ENCODE results near the gene GNG7. TPM values are rescaled to one million over a fixed set of nuclear protein-coding genes. Genes with fewer than 3 reads are reported as not detected.
A peak's percentile ranks its signal among the peaks of the same experiment; 100 is the strongest.

Gene GNG7
- total and polyA plus RNA-seq, 10 of the 15 experiments (the other 5 are each of a cell fraction or from before 2014, with no cell fraction given), result 1.9 to 13.6 (median 6.5) TPM

DNA sequence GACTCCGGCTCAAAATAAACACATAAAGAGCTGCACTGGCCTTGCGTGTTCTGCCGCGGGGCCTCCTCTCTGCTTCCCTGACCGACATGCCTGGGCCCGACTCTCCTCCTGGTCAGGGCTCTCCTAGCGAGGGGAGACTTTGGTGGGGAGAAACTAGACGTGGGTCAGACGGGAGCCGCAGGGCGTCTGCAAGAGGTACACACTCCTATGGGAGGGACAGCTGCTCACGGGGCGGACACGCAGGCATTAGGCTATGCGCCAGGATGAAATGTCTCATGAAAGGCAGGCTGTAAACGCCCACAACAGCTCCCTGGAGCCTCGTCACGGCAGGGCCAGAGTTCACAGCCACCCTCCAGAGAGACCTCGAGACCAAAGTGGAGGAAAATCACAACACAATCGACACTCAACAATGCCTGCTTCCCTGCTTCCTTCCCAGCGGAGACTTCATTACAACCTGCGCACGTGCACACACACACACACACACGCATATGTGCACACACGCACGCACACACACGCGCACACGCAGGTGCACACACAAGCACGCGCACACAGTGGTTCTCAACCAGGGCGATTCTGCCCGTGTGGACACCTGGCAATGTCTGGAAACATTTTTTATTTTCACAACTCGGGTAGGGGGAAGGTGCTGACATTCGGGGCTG lies 31.6 kb upstream of the GNG7 start:
- in situ Hi-C loops (cut with MboI), result no loop called here
- TF ChIP-seq, protein P1, sequence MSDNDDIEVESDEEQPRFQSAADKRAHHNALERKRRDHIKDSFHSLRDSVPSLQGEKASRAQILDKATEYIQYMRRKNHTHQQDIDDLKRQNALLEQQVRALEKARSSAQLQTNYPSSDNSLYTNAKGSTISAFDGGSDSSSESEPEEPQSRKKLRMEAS (IDR thresholded peaks at IDR 0.05; ENCODE audit: low read depth, low read length), result no peak
- TF ChIP-seq TCF3 (IDR thresholded peaks at IDR 0.05; ENCODE audit: borderline replicate concordance, insufficient read depth, low read depth, low read length), result 0 out of 2 replicates have a peak, but pooled peaks have one; percentile 58
- no peak for TF ChIP-seq RAD51 (IDR thresholded peaks at IDR 0.05)
- TF ChIP-seq ATF7 (IDR thresholded peaks at IDR 0.05; ENCODE audit: low read depth), result no peak
- TF ChIP-seq CTCF (IDR thresholded peaks at IDR 0.05 in 2 of 3, conservative IDR thresholded peaks at IDR 0.05 in 1 of 3; ENCODE audit: control insufficient read depth in 2 of 3, extremely low read depth in 1 of 3, insufficient read depth in 1 of 3, low read depth in 3 of 3, low read length in 3 of 3), result no peak
- no peak for TF ChIP-seq MEF2A (IDR thresholded peaks at IDR 0.05; ENCODE audit: insufficient read depth, low read depth, low read length)
- TF ChIP-seq ZBTB33 (IDR thresholded peaks at IDR 0.05), result no peak
- TF ChIP-seq NR2C2 (IDR thresholded peaks at IDR 0.05; ENCODE audit: borderline replicate concordance, control insufficient read depth, insufficient read length, low read depth), result no peak
- TF ChIP-seq IRF3 (IDR thresholded peaks at IDR 0.05), result no peak
- TF ChIP-seq CREB1 (IDR thresholded peaks at IDR 0.05; ENCODE audit: low read depth), result no peak
- peak; percentile 38 for TF ChIP-seq PBX3 (IDR thresholded peaks at IDR 0.05; ENCODE audit: insufficient replicate concordance, low read depth, low read length)
- no peak for TF ChIP-seq MTA3 (IDR thresholded peaks at IDR 0.05; ENCODE audit: borderline replicate concordance, low read length)
- TF ChIP-seq SMC3 (IDR thresholded peaks at IDR 0.05; ENCODE audit: borderline replicate concordance, low read length), result no peak
- no peak for TF ChIP-seq KAT2A (conservative IDR thresholded peaks at IDR 0.05; ENCODE audit: control insufficient read depth, low read depth, low read length)
- no peak for TF ChIP-seq IKZF2 (IDR thresholded peaks at IDR 0.05)

More for the DNA sequence above, 31.6 kb upstream of the GNG7 start:
- intact Hi-C loops (cut with micrococcal nuclease; ENCODE audit: unreplicated experiment), result no loop called here
- peaks cover 8% of the 10 kb centered on the region; the same call in 2 of the 3 replicates for H3K9me3 ChIP-seq (replicated peaks; ENCODE audit: control insufficient read depth, insufficient read depth, low read length)
- H3K27ac ChIP-seq (ENCODE audit: control insufficient read depth, insufficient read depth), result no peak overlapping the region
- no TSS peak for BruUV-seq (replicated peaks)
- no peaks in the 10 kb centered on the region for H4K20me1 ChIP-seq (ENCODE audit: control insufficient read depth, insufficient read depth)
- WGBS (ENCODE audit: insufficient coverage, insufficient replicate concordance, low lambda C conversion rate, missing lambda C conversion rate), result 91% methylated on average over 35 of the region's 35 CpGs
- ChIA-PET POLR2A (interaction anchor here (0.6 kb wide), 1 partner anchor 26 kb away, joined by 3 read pairs; no protein-coding TSS in a partner anchor), SMC1A (ENCODE audit: uncharacterized antibody, unreplicated experiment) (interaction anchor here (0.9 kb wide), 1 partner anchor 35 kb away, joined by 3 read pairs; no protein-coding TSS in a partner anchor), CTCF (no interaction called here), RAD21 (ENCODE audit: unreplicated experiment) (no interaction called here)
- no peaks in the 10 kb centered on the region for H3K4me1 ChIP-seq (ENCODE audit: control insufficient read depth, insufficient read depth, low read length)
- no peaks in the 10 kb centered on the region for H3K27me3 ChIP-seq (replicated peaks in 1 of 2; ENCODE audit: control insufficient read depth in 2 of 2, insufficient read depth in 2 of 2, low read length in 1 of 2)
- H3K79me2 ChIP-seq (ENCODE audit: control insufficient read depth, insufficient read depth, low read length), result peaks cover 9% of the 10 kb centered on the region
- FAIRE-seq (no peak), DNase-seq (ENCODE audit: low read depth, low spot score) (no peak), ATAC-seq (no peak)
- H2AFZ ChIP-seq (ENCODE audit: control insufficient read depth, low read depth, low read length), result no peak overlapping the region
- H3K4me3 ChIP-seq, result no peak overlapping the region
- H3K36me3 ChIP-seq (ENCODE audit: control insufficient read depth in 2 of 2, insufficient read depth in 2 of 2, low read length in 1 of 2), result peaks cover 11 to 15% of the 10 kb centered on the region in 2 experiments; a peak in 3 of 4 replicates
- H3K9ac ChIP-seq (ENCODE audit: control insufficient read depth, insufficient read depth, low read length), result no peak overlapping the region
- no peak overlapping the region for H3K4me2 ChIP-seq (ENCODE audit: control insufficient read depth, insufficient read depth)

Measured in GM12878 (cell line).